ENCODE results near the gene MAN2B2. TPM values are rescaled to one million over a fixed set of nuclear protein-coding genes. Genes with fewer than 3 reads are reported as not detected.

Gene MAN2B2
- total and polyA plus RNA-seq, 5 donors from 2014 or later: 15.6 to 43.8 (median 23.1) TPM

- H3K27ac Mint-ChIP-seq: no peak overlapping the region
- H3K4me3 Mint-ChIP-seq: no peak overlapping the region
- Histone ChIP-seq H3K4me3 (ENCODE audit: low read depth, low read length) (no peak overlapping the region), H3K27me3 (ENCODE audit: control insufficient read depth, insufficient read depth, low read length) (no peaks in the 10 kb centered on the region), H3K36me3 (ENCODE audit: control insufficient read depth, insufficient read depth, low read length) (peaks cover 81% of the 10 kb centered on the region), H3K27ac (ENCODE audit: insufficient read depth, low read length, poor library complexity, severe bottlenecking) (no peak overlapping the region), H3K4me1 (ENCODE audit: control insufficient read depth, insufficient read depth, low read length, poor library complexity, severe bottlenecking) (no peaks in the 10 kb centered on the region), H3K9me3 (ENCODE audit: control insufficient read depth in 2 of 2, low read length in 2 of 2) (no peaks in the 10 kb centered on the region)
- no peaks in the 10 kb centered on the region for H3K27me3 Mint-ChIP-seq
- H3K4me1 Mint-ChIP-seq: no peaks in the 10 kb centered on the region
- ATAC-seq (ENCODE audit: low read depth in 2 of 2): no peak
- DNase-seq: no peak
- H3K36me3 Mint-ChIP-seq: peaks cover 29% of the 10 kb centered on the region
- no peaks in the 10 kb centered on the region for H3K9me3 Mint-ChIP-seq
These were observed 23.1 kb downstream of the MAN2B2 start for GRCh38 chr4:6598127-6598526.

- H3K27me3 Mint-ChIP-seq: no peaks in the 10 kb centered on the region
These were observed 23.7 kb downstream of the MAN2B2 start for GRCh38 chr4:6598641-6599040.

GRCh38 chr4:6601661-6602250 lies 26.8 kb downstream of the MAN2B2 start:
- no peaks in the 10 kb centered on the region for H3K27me3 Mint-ChIP-seq
- DNase-seq: no peak
- no peak overlapping the region for H3K27ac Mint-ChIP-seq
- Histone ChIP-seq H3K27ac (ENCODE audit: insufficient read depth, low read length, poor library complexity, severe bottlenecking) (no peak overlapping the region), H3K4me1 (ENCODE audit: control insufficient read depth, insufficient read depth, low read length, poor library complexity, severe bottlenecking) (no peaks in the 10 kb centered on the region), H3K9me3 (ENCODE audit: control insufficient read depth in 2 of 2, low read length in 2 of 2) (peaks cover 2 to 17% of the 10 kb centered on the region in 2 experiments), H3K4me3 (ENCODE audit: low read depth, low read length) (no peak overlapping the region), H3K27me3 (ENCODE audit: control insufficient read depth, insufficient read depth, low read length) (no peaks in the 10 kb centered on the region), H3K36me3 (ENCODE audit: control insufficient read depth, insufficient read depth, low read length) (peaks cover 88% of the 10 kb centered on the region)
- peaks cover 0 to 12% (median 0%) of the 10 kb centered on the region in 7 donors for H3K9me3 Mint-ChIP-seq
- H3K4me1 Mint-ChIP-seq: no peaks in the 10 kb centered on the region
- H3K36me3 Mint-ChIP-seq: peaks cover 51% of the 10 kb centered on the region
- no peak for ATAC-seq (ENCODE audit: low read depth in 2 of 2)
- no peak overlapping the region for H3K4me3 Mint-ChIP-seq

More at GRCh38 chr4:6598641-6599040, 23.7 kb downstream of the MAN2B2 start:
- Histone ChIP-seq H3K4me1 (ENCODE audit: control insufficient read depth, insufficient read depth, low read length, poor library complexity, severe bottlenecking) (no peaks in the 10 kb centered on the region), H3K27ac (ENCODE audit: insufficient read depth, low read length, poor library complexity, severe bottlenecking) (no peak overlapping the region), H3K9me3 (ENCODE audit: control insufficient read depth in 2 of 2, low read length in 2 of 2) (no peaks in the 10 kb centered on the region), H3K27me3 (ENCODE audit: control insufficient read depth, insufficient read depth, low read length) (no peaks in the 10 kb centered on the region), H3K4me3 (ENCODE audit: low read depth, low read length) (no peak overlapping the region), H3K36me3 (ENCODE audit: control insufficient read depth, insufficient read depth, low read length) (peaks cover 82% of the 10 kb centered on the region)
- Mint-ChIP-seq H3K4me1 (no peaks in the 10 kb centered on the region), H3K9me3 (peaks cover 0 to 3% (median 0%) of the 10 kb centered on the region in 7 donors), H3K4me3 (no peak overlapping the region), H3K36me3 (peaks cover 33% of the 10 kb centered on the region), H3K27ac (no peak overlapping the region)
- no peak for DNase-seq
- ATAC-seq (ENCODE audit: low read depth in 2 of 2): no peak

- H3K4me1 Mint-ChIP-seq: no peaks in the 10 kb centered on the region
- no peaks in the 10 kb centered on the region for H3K4me1 ChIP-seq (ENCODE audit: control insufficient read depth, insufficient read depth, low read length, poor library complexity, severe bottlenecking)
- H3K4me3 ChIP-seq (ENCODE audit: low read depth, low read length): no peak overlapping the region
- DNase-seq: no peak
- no peak for ATAC-seq (ENCODE audit: low read depth in 2 of 2)
- peaks cover 0 to 12% (median 0%) of the 10 kb centered on the region in 7 donors for H3K9me3 Mint-ChIP-seq
- no peak overlapping the region for H3K27ac ChIP-seq (ENCODE audit: insufficient read depth, low read length, poor library complexity, severe bottlenecking)
- H3K27me3 Mint-ChIP-seq: no peaks in the 10 kb centered on the region
- H3K27ac Mint-ChIP-seq: no peak overlapping the region
- H3K9me3 ChIP-seq (ENCODE audit: control insufficient read depth in 2 of 2, low read length in 2 of 2): peaks cover 2 to 17% of the 10 kb centered on the region in 2 experiments
- H3K27me3 ChIP-seq (ENCODE audit: control insufficient read depth, insufficient read depth, low read length): no peaks in the 10 kb centered on the region
- H3K36me3 Mint-ChIP-seq: peaks cover 57% of the 10 kb centered on the region
- H3K4me3 Mint-ChIP-seq: no peak overlapping the region
- H3K36me3 ChIP-seq (ENCODE audit: control insufficient read depth, insufficient read depth, low read length): peaks cover 88% of the 10 kb centered on the region
These were observed 27.3 kb downstream of the MAN2B2 start for GRCh38 chr4:6602289-6602688.

- Histone ChIP-seq H3K4me1 (ENCODE audit: control insufficient read depth, insufficient read depth, low read length, poor library complexity, severe bottlenecking) (no peaks in the 10 kb centered on the region), H3K9me3 (ENCODE audit: control insufficient read depth in 2 of 2, low read length in 2 of 2) (peaks cover 2 to 17% of the 10 kb centered on the region in 2 experiments), H3K27ac (ENCODE audit: insufficient read depth, low read length, poor library complexity, severe bottlenecking) (no peak overlapping the region), H3K36me3 (ENCODE audit: control insufficient read depth, insufficient read depth, low read length) (peaks cover 88% of the 10 kb centered on the region), H3K4me3 (ENCODE audit: low read depth, low read length) (no peak overlapping the region), H3K27me3 (ENCODE audit: control insufficient read depth, insufficient read depth, low read length) (no peaks in the 10 kb centered on the region)
- no peak for DNase-seq
- ATAC-seq (ENCODE audit: low read depth in 2 of 2): no peak
- Mint-ChIP-seq H3K27ac (no peak overlapping the region), H3K27me3 (no peaks in the 10 kb centered on the region), H3K36me3 (peaks cover 65% of the 10 kb centered on the region), H3K4me1 (peaks cover 0 to 6% (median 0%) of the 10 kb centered on the region in 4 donors), H3K9me3 (peaks cover 0 to 12% (median 0%) of the 10 kb centered on the region in 7 donors), H3K4me3 (no peak overlapping the region)
These were observed 28.1 kb downstream of the MAN2B2 start for GRCh38 chr4:6603128-6603527.

- no peaks in the 10 kb centered on the region for H3K27me3 Mint-ChIP-seq
- H3K36me3 ChIP-seq (ENCODE audit: control insufficient read depth, insufficient read depth, low read length): peaks cover 95% of the 10 kb centered on the region
These were observed 30.1 kb downstream of the MAN2B2 start for GRCh38 chr4:6605114-6605513.

GRCh38 chr4:6605605-6606004 lies 30.6 kb downstream of the MAN2B2 start:
- H3K36me3 Mint-ChIP-seq: peaks cover 67% of the 10 kb centered on the region
- no peaks in the 10 kb centered on the region for H3K27me3 Mint-ChIP-seq
- H3K27ac Mint-ChIP-seq: no peak overlapping the region
- H3K9me3 Mint-ChIP-seq: peaks cover 0 to 12% (median 0%) of the 10 kb centered on the region in 7 donors
- peaks cover 0 to 6% (median 0%) of the 10 kb centered on the region in 4 donors for H3K4me1 Mint-ChIP-seq
- peaks cover 94% of the 10 kb centered on the region for H3K36me3 ChIP-seq (ENCODE audit: control insufficient read depth, insufficient read depth, low read length)
- DNase-seq (no peak), ATAC-seq (ENCODE audit: low read depth in 2 of 2) (no peak)
- no peak overlapping the region for H3K27ac ChIP-seq (ENCODE audit: insufficient read depth, low read length, poor library complexity, severe bottlenecking)
- H3K4me3 ChIP-seq (ENCODE audit: low read depth, low read length): no peak overlapping the region
- peaks cover 2 to 17% of the 10 kb centered on the region in 2 experiments for H3K9me3 ChIP-seq (ENCODE audit: control insufficient read depth in 2 of 2, low read length in 2 of 2)
- no peak overlapping the region for H3K4me3 Mint-ChIP-seq
- H3K27me3 ChIP-seq (ENCODE audit: control insufficient read depth, insufficient read depth, low read length): no peaks in the 10 kb centered on the region
- no peaks in the 10 kb centered on the region for H3K4me1 ChIP-seq (ENCODE audit: control insufficient read depth, insufficient read depth, low read length, poor library complexity, severe bottlenecking)

More at GRCh38 chr4:6605114-6605513, 30.1 kb downstream of the MAN2B2 start:
- Mint-ChIP-seq H3K4me1 (peaks cover 0 to 6% (median 0%) of the 10 kb centered on the region in 4 donors), H3K27ac (peak overlapping the region in 1 of 3 donors; percentile 44), H3K9me3 (peaks cover 0 to 12% (median 0%) of the 10 kb centered on the region in 7 donors), H3K4me3 (no peak overlapping the region), H3K36me3 (peaks cover 67% of the 10 kb centered on the region)
- Histone ChIP-seq H3K4me3 (ENCODE audit: low read depth, low read length) (no peak overlapping the region), H3K27ac (ENCODE audit: insufficient read depth, low read length, poor library complexity, severe bottlenecking) (no peak overlapping the region), H3K4me1 (ENCODE audit: control insufficient read depth, insufficient read depth, low read length, poor library complexity, severe bottlenecking) (no peaks in the 10 kb centered on the region), H3K9me3 (ENCODE audit: control insufficient read depth in 2 of 2, low read length in 2 of 2) (peaks cover 2 to 17% of the 10 kb centered on the region in 2 experiments), H3K27me3 (ENCODE audit: control insufficient read depth, insufficient read depth, low read length) (no peaks in the 10 kb centered on the region)
- ATAC-seq (ENCODE audit: low read depth in 2 of 2): no peak
- no peak for DNase-seq

All from CD4-positive, CD25-positive, alpha-beta regulatory T cell (primary cell).